Right atrium auricular region (tissue), 2 donors: ENCODE measurements around the gene RBM33. TPM values are rescaled to one million over a fixed set of nuclear protein-coding genes. Genes with fewer than 3 reads are reported as not detected.

Experiments
- DNase-seq: peaks from one replicate; pipeline ENCODE4 v3.0.0-alpha.2; 2019; ENCODE audit warnings: low spot score
- H3K27ac ChIP-seq, 2 donors: fragments of 200-600 bp; sonication (generic); 1 replicate in 1 of 2; 2 replicates in 1 of 2; pipeline ENCODE4 v1.5.1; 2016 to 2019
- H3K27me3 ChIP-seq, 2 donors: fragments of 200-600 bp; sonication (generic); one replicate each; pipeline versions ENCODE4 v1.5.1 to v1.6.0; 2017 to 2019
- H3K36me3 ChIP-seq: fragments of 200-600 bp; sonication (generic); one replicate; pipeline ENCODE4 v1.5.1; 2016
- H3K4me1 ChIP-seq, 2 donors: fragments of 200-600 bp; sonication (generic); one replicate each; pipeline versions ENCODE4 v1.5.1 to v1.6.0; 2017 to 2019
- H3K4me3 ChIP-seq, 2 donors: fragments of 200-600 bp; sonication (generic); 1 replicate in 1 of 2; 2 replicates in 1 of 2; pipeline ENCODE4 v1.5.1; 2017 to 2019; ENCODE audit warnings: mild to moderate bottlenecking in 1 of 2, moderate library complexity in 1 of 2
- H3K9me3 ChIP-seq, 2 donors: fragments of 200-600 bp; sonication (generic); one replicate each; pipeline ENCODE4 v1.5.1; 2019
- total RNA-seq, 2 donors: library from RNA; depleted of rRNA; stranded (reverse); fragments of >200 nt; gene quantifications; one replicate each; pipeline ENCODE4 v1.1.0, GENCODE V29; 2016
- TF ChIP-seq, protein P1 (sequence below), 2 donors: fragments of 200-600 bp; sonication (generic); IDR thresholded peaks; one replicate each; pipeline ENCODE4 v1.5.1; 2019; ENCODE audit warnings: antibody characterized with exemption in 2 of 2

The RBM33 gene
- total RNA-seq, 2 donors from 2014 or later, result 15.4 to 21.0 TPM

DNA sequence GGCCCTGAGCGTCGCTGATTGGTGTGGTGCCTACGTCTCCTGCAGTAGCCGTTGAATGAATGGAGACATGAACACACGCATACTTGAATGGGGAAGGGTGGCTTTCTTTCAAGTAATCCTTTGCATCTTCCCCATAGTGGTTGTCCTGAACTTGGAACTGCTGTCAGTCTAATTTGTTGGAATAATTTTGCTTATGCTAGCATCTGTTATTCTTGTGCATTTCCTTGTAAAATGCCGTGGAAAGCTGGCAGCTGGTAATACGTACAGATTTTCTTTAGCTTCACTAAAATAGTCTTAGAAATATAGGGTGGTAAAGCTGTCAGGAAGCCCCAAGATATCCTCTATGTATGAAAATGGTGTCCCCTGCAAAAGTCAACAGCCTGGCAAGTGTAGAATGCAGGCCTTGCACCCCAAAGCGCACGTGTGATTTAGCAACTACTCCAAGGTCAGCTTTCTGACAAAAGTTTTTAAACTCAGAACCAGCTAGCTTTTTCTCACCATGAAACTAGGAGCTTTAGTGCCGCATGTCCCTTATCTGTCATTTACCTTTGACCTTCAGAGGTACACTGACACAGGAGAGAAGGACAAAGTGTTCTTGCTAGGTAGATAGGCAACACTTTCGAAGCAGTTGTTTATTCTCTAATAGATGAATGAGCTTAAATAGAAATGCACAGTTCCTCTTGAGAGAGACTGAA is 70.8 kb downstream of the RBM33 start:
- H3K9me3 ChIP-seq, result no peaks in the 10 kb centered on the region
- TF ChIP-seq, protein P1, sequence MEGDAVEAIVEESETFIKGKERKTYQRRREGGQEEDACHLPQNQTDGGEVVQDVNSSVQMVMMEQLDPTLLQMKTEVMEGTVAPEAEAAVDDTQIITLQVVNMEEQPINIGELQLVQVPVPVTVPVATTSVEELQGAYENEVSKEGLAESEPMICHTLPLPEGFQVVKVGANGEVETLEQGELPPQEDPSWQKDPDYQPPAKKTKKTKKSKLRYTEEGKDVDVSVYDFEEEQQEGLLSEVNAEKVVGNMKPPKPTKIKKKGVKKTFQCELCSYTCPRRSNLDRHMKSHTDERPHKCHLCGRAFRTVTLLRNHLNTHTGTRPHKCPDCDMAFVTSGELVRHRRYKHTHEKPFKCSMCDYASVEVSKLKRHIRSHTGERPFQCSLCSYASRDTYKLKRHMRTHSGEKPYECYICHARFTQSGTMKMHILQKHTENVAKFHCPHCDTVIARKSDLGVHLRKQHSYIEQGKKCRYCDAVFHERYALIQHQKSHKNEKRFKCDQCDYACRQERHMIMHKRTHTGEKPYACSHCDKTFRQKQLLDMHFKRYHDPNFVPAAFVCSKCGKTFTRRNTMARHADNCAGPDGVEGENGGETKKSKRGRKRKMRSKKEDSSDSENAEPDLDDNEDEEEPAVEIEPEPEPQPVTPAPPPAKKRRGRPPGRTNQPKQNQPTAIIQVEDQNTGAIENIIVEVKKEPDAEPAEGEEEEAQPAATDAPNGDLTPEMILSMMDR (IDR thresholded peaks at IDR 0.05), result no peak
- H3K36me3 ChIP-seq, result peaks cover 26% of the 10 kb centered on the region
- DNase-seq, result no peak
- H3K27ac ChIP-seq, result no peak overlapping the region
- H3K27me3 ChIP-seq, result no peaks in the 10 kb centered on the region
- peaks cover 0 to 6% of the 10 kb centered on the region in 2 donors for H3K4me1 ChIP-seq
- H3K4me3 ChIP-seq, result no peak overlapping the region

DNA sequence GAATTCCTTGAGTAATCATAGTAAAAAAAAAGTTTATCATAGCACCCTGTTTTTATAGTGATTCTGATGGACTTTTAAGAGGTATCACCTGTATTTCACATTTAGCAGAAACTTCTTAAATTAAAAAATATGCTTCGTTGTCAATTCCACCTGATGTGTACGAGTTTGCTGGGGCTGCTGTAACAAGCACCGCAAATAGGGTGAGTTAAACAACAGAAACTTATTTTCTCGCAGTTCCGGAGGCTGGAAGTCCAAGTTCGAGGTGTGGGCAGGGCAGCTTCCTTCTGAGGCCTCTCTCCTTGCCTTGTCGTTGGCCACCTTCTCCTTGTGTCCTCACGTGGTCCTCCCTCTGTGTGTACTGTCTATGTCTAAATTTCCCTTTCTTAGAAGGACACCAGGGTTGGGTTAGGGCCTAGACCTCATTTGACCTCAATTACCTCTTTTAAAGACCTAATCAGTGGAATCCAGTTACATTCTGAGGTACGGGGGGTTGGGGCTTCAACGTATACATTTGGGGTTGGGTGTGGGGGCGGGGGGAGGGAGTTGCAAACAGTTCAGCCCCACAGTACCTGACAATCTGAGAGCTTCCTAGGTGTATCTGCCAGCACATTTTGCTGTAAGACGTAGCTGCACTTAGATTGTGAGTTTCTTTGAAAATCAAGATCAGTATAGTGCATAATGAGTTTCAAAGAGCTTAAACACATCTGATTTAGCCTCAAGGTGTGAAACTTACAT is 72.7 kb downstream of the RBM33 start:
- Histone ChIP-seq H3K36me3 (peaks cover 15% of the 10 kb centered on the region), H3K4me1 (peaks cover 0 to 6% of the 10 kb centered on the region in 2 donors), H3K4me3 (no peak overlapping the region), H3K27ac (no peak overlapping the region), H3K27me3 (no peaks in the 10 kb centered on the region), H3K9me3 (no peaks in the 10 kb centered on the region)
- TF ChIP-seq, protein P1 (IDR thresholded peaks at IDR 0.05), result no peak
- no peak for DNase-seq

DNA sequence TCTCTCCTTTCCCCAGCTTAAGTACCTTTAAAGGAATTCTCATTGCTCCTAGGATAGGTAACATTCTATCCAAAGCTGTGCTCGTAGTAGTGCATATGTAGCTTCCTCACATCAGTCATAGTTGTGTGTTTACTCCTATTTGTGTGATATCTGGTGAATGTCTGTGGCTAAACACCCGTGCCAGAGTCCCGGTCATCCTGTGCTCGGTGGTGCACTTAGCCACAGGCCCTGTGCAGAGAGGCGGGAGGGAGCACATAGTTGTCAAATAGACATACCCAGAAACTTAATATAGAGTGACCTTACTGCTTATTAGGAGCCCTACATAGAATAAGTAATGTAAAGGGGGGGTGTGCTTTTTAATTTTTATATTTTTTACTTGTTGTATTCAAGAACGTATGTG is 76.6 kb downstream of the RBM33 start:
- peaks cover 7% of the 10 kb centered on the region for H3K36me3 ChIP-seq
- no peak overlapping the region for H3K4me3 ChIP-seq

DNA sequence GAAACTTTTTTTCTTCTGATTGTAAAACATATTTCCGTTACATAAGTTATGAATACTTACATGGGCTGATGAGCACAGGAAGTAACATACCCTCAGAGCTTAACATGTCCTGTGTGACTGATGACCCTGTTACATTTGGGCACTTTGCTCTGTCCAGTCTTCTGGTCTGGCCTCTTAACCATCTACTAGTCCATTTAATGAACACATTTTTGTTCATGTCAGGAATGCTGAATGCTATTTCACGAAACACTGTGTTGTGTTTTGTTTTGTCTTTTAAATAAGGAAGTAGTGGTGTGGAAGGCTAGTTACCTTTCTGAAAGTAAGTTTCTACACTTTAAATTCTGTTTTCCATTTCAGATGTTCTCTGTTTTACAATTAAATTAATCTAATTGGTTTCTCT is 77.7 kb downstream of the RBM33 start:
- Histone ChIP-seq H3K9me3 (no peaks in the 10 kb centered on the region), H3K27me3 (no peaks in the 10 kb centered on the region), H3K4me3 (no peak overlapping the region), H3K36me3 (peaks cover 7% of the 10 kb centered on the region), H3K4me1 (no peaks in the 10 kb centered on the region), H3K27ac (no peak overlapping the region)
- TF ChIP-seq, protein P1 (IDR thresholded peaks at IDR 0.05), result no peak
- DNase-seq, result no peak

More for the DNA sequence above, 76.6 kb downstream of the RBM33 start:
- Histone ChIP-seq H3K4me1 (no peaks in the 10 kb centered on the region), H3K27ac (no peak overlapping the region), H3K27me3 (no peaks in the 10 kb centered on the region), H3K9me3 (no peaks in the 10 kb centered on the region)
- TF ChIP-seq, protein P1 (IDR thresholded peaks at IDR 0.05), result no peak
- no peak for DNase-seq

DNA sequence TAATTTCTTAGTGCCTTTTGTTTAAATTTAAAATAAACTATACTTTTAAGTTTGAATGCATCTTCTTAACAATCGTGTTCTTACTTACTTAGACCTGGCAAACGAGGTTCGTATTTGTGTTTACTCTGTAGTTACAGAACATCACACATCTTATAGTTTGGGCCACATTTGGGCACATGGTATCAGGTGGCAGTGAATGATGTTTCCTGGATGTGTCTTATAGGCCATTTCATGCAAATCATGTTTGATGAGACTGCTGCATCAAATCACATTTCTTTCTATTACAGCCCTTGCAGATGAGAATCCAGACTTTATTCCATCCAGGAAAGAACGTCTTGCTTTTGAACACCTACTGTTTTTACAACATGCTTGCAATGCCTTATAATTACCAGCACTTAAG is 78.5 kb downstream of the RBM33 start:
- Histone ChIP-seq H3K9me3 (no peaks in the 10 kb centered on the region), H3K36me3 (peaks cover 8% of the 10 kb centered on the region), H3K27me3 (no peaks in the 10 kb centered on the region), H3K4me3 (no peak overlapping the region), H3K27ac (no peak overlapping the region), H3K4me1 (peaks cover 0 to 2% of the 10 kb centered on the region in 2 donors)
- DNase-seq, result no peak
- TF ChIP-seq, protein P1 (IDR thresholded peaks at IDR 0.05), result no peak
